Thyroid gland (tissue), 4 donors: ENCODE data around the gene PIEZO2.
"Not testable (repeated sequence)": the region's sequence is repeated elsewhere in the genome, so short reads cannot be mapped to it uniquely, and the experiment has no call there.

Experiments
- POLR2A ChIP-seq, 2 donors: fragments of 450-650 bp; IDR thresholded peaks; one replicate each; pipeline ENCODE4 v1.6.1; 2017; ENCODE audit warnings: antibody characterized with exemption in 2 of 2, mild to moderate bottlenecking in 2 of 2, moderate library complexity in 1 of 2
- TF ChIP-seq, protein P1 (sequence below), 6 experiments: fragments of 200-600 bp in 3 of 6; fragments of 450-650 bp in 3 of 6; sonication (generic) in 3 of 6; IDR thresholded peaks; one replicate each; pipeline ENCODE4 v1.5.1; 2016 to 2019; ENCODE audit warnings: antibody characterized with exemption in 6 of 6, mild to moderate bottlenecking in 2 of 6, inconsistent platforms in 1 of 6, moderate library complexity in 1 of 6

DNA sequence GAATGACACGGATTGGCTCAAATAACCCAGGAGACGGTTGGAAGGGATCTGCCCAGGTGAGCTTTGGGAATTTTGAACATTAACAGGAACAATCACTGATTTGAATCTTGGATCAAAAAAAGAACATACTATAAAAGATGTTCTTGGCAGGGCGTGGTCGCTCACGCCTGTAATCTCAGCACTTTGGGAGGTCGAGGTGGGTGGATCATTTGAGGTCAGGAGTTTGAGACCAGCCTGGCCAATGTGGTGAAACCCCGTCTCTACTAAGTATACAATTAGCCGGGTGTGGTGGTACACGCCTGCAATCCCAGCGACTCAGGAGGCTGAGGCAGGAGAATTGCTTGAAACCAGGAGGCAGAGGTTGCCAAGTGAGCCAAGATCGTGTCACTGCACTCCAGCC lies 24.8 kb upstream of the PIEZO2 start:
- not testable (repeated sequence) for TF ChIP-seq POLR2A (IDR thresholded peaks at IDR 0.05)
- TF ChIP-seq, protein P1, sequence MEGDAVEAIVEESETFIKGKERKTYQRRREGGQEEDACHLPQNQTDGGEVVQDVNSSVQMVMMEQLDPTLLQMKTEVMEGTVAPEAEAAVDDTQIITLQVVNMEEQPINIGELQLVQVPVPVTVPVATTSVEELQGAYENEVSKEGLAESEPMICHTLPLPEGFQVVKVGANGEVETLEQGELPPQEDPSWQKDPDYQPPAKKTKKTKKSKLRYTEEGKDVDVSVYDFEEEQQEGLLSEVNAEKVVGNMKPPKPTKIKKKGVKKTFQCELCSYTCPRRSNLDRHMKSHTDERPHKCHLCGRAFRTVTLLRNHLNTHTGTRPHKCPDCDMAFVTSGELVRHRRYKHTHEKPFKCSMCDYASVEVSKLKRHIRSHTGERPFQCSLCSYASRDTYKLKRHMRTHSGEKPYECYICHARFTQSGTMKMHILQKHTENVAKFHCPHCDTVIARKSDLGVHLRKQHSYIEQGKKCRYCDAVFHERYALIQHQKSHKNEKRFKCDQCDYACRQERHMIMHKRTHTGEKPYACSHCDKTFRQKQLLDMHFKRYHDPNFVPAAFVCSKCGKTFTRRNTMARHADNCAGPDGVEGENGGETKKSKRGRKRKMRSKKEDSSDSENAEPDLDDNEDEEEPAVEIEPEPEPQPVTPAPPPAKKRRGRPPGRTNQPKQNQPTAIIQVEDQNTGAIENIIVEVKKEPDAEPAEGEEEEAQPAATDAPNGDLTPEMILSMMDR (IDR thresholded peaks at IDR 0.05) = not testable (repeated sequence)
